Coronary artery (tissue), 2 donors: ENCODE results near the gene ATAT1.
"Not testable (repeated sequence)": the region's sequence is repeated elsewhere in the genome, so short reads cannot be mapped to it uniquely, and the experiment has no call there.

Experiments used
- DNase-seq: peaks from one replicate; pipeline ENCODE4 v3.0.0-alpha.2; 2017; ENCODE audit warnings: low spot score
- H3K27ac ChIP-seq, 2 donors: fragments of 200-600 bp; sonication (generic); one replicate each; pipeline ENCODE4 v1.5.1; 2016 to 2019
- H3K4me3 ChIP-seq: fragments of 200-600 bp; sonication (generic); 2 replicates; pipeline ENCODE4 v1.5.1; 2016; ENCODE audit warnings: mild to moderate bottlenecking, moderate library complexity
- TF ChIP-seq, protein P1 (sequence below): fragments of 200-600 bp; sonication (generic); IDR thresholded peaks from one replicate; pipeline ENCODE4 v1.5.1; 2019; ENCODE audit warnings: antibody characterized with exemption

Gene ATAT1

DNA sequence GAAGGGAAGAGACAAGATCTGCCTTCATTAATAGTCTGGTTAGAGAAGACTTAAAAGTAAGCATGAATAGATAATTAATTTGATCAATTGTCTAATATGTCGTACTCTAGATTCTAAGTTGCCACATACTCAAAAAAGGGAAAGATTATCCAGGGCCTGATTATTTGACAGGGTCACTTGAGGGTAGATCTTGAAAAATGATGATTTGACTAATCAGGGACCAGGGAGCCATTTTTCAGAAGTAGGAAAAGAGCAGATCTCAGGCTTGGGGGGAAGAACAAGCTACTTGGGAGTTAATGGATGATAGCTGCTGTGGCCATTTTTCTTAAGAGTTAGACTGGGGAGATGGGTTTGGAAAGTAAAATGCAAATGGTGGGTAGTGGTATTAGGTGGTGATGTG lies 34.4 kb upstream of the ATAT1 start:
- no peak for DNase-seq
- Histone ChIP-seq H3K27ac (no peak overlapping the region), H3K4me3 (no peak overlapping the region)
- TF ChIP-seq, protein P1, sequence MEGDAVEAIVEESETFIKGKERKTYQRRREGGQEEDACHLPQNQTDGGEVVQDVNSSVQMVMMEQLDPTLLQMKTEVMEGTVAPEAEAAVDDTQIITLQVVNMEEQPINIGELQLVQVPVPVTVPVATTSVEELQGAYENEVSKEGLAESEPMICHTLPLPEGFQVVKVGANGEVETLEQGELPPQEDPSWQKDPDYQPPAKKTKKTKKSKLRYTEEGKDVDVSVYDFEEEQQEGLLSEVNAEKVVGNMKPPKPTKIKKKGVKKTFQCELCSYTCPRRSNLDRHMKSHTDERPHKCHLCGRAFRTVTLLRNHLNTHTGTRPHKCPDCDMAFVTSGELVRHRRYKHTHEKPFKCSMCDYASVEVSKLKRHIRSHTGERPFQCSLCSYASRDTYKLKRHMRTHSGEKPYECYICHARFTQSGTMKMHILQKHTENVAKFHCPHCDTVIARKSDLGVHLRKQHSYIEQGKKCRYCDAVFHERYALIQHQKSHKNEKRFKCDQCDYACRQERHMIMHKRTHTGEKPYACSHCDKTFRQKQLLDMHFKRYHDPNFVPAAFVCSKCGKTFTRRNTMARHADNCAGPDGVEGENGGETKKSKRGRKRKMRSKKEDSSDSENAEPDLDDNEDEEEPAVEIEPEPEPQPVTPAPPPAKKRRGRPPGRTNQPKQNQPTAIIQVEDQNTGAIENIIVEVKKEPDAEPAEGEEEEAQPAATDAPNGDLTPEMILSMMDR, result no peak

DNA sequence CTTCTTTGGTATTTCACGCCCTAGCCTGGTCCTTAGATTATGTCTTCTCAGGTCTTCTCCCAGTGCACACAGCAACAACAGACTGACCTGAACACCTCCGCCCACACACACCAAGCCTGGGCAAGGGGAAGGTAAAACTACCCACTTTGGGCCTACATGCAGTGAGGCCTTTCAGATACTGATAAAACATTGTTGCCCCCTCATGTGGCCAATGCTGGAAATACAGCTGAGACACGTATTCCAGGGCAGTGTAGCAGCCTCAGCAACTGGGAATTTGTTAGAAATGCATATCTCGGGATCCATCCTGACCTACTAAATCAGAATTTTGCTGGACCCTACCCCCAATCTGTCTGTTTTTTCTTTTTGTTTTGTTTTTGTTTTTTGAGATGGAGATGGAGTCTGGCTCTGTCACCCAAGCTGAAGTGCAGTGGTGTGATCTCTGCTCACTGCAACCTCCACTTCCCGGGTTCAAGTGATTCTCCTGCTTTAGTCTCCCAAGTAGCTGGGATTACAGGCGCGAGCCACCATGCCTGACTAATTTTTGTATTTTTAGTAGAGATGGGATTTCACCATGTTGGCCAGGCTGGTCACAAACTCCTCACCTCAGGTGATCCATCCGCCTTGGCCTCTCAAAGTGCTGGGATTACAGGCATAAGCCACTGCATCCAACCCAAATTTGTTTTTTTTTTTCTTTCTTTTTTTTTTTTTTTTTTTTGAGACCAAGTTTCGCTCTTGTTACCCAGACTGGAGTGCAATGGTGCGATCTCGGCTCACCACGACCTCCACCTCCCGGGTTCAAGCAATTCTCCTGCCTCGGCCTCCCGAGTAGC lies 29.1 kb upstream of the ATAT1 start:
- peak overlapping the region in 1 of 2 donors; percentile 28 for H3K27ac ChIP-seq

DNA sequence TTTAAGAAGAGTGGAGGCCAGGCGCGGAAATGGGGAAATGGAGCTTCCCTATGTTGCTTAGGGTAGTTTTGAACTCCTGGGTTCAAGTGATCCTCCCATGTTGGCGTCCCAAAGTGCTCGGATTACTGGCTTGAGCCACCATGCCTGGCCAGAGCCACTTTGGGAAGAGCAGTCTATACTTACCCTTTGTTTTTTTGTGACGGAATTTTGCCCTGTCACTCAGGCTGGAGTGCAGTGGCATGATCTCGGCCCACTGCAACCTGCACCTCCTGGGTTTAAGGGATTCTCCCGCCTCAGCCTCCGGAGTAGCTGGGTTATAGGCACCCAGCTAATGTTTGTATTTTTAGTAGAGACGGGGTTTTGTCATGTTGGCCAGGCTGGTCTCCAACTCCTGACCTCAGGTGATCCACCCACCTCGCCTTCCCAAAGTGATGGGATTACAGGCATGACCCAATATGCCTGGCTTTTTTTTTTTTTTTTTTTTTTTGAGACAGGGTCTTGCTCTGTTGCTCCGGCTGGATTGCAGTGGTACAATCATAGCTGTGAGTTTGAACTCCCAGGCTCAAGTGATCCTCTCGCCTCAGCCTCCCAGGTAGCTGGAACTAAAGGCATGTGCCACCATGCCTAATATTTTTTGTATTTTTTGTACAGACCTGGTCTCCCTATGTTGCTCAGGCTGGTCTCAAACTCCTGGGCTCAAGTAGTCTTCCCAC lies 27.6 kb upstream of the ATAT1 start:
- Histone ChIP-seq H3K27ac (no peak overlapping the region), H3K4me3 (no peak overlapping the region)
- TF ChIP-seq, protein P1, result no peak
- DNase-seq, result no peak

More for the DNA sequence above, 29.1 kb upstream of the ATAT1 start:
- not testable (repeated sequence) for H3K4me3 ChIP-seq, DNase-seq
- TF ChIP-seq, protein P1, result peak; percentile 70

DNA sequence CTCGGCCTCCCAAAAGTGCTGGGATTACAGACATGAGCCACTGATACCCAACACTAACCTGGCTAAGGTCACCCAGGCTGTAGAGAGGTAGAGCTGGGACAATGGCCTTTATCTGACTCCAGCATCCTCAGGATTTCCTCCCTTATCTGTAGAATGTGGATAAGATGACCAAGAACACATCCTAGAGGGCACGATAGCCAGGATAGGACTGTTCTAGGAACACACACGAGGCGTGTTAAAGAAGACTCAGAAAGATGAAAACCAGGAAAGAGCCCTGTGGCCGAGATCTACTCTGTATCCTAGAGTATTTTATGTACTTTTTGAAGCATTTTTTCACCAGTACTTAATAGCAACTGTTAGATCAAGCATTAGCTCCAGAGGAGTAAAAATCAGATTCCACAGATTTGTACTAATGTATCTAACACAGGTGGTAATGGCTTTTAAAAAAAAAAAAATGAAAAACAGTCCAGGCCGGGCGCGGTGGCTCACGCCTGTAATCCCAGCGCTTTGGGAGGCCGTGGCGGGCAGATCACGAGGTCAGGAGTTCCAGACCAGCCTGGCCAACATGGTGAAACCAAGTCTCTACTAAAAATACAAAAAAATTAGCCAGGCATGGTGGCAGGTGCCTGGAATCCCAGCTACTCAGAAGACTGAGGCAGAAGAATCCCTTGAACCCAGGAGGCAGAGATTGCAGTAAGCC lies 26.9 kb upstream of the ATAT1 start:
- DNase-seq, result no peak
- TF ChIP-seq, protein P1, result no peak
- no peak overlapping the region for H3K27ac ChIP-seq
- no peak overlapping the region for H3K4me3 ChIP-seq

DNA sequence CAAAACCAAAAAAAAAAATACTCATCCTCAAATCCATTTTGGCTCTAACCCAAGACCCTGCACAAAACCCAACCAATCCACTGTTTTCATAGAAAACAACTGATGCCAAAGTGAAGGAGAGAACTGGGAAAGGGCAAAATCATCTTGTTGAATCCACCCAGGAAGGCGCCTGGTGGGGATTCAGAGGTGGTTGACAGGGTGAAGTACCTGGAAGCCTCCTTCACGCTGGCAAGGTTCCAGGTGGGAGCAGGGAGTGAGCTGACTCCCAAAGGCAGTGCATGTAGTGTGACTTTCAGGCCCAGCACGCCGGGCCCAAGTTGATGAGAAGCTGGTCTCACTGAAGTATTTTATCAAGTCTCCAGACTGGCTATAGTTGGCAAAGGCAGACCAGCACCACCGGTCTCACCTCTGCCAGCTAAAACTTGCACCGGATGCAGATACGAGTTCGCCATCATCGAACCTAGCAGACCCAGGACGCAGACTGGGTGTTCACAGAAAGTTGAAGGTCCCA lies 26.2 kb upstream of the ATAT1 start:
- DNase-seq, result no peak
- no peak overlapping the region for H3K4me3 ChIP-seq
- TF ChIP-seq, protein P1, result no peak
- H3K27ac ChIP-seq, result no peak overlapping the region

DNA sequence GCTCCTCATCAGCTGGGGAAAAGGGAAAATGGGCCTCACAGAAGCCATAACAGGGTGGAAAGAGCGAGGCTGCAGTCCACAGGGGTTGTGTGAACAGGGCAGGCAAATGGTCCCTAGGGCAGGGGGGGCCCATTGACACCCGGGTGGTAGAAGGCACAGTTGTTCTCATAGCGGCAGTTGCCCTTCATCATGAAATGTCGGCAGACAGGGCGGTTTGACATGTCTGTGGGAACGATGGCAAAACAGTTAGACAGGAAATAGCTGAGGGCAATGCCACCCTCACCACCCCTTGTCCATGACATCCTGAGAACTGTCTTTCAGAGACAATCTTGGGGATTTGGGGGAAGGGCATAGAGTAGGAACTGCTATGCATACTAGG lies 25.2 kb upstream of the ATAT1 start:
- no peak overlapping the region for H3K4me3 ChIP-seq
- DNase-seq, result no peak
- TF ChIP-seq, protein P1, result no peak
- H3K27ac ChIP-seq, result no peak overlapping the region
